Spleen (tissue), 11 donors: Measurements from ENCODE around the gene TAF9. TPM values are rescaled to one million over a fixed set of nuclear protein-coding genes. Genes with fewer than 3 reads are reported as not detected.

Experiments used
- DNase-seq: peaks from one replicate; pipeline ENCODE4 v3.0.0-alpha.2; 2020
- H3K27ac ChIP-seq, 8 donors: fragments of 200-600 bp; sonication (generic) in 7 of 8; 1 replicate in 4 of 8; 2 replicates in 4 of 8; pipeline versions ENCODE4 v1.5.0 to v1.8.0; 2016 to 2021; ENCODE audit warnings: inconsistent platforms in 4 of 8, mild to moderate bottlenecking in 4 of 8, moderate library complexity in 1 of 8
- H3K27me3 ChIP-seq, 7 donors: fragments of 200-600 bp; sonication (generic) in 6 of 7; replicated peaks in 1 of 7; 1 replicate in 4 of 7; 2 replicates in 3 of 7; pipeline versions ENCODE4 v1.5.0 to v1.8.0; 2016 to 2021; ENCODE audit warnings: inconsistent platforms in 3 of 7, mild to moderate bottlenecking in 1 of 7
- H3K36me3 ChIP-seq, 6 donors: fragments of 200-600 bp; sonication (generic) in 5 of 6; 1 replicate in 4 of 6; 2 replicates in 2 of 6; pipeline versions ENCODE4 v1.5.0 to v1.8.0; 2016 to 2021; ENCODE audit warnings: inconsistent platforms in 2 of 6
- H3K4me1 ChIP-seq, 6 donors: fragments of 200-600 bp; sonication (generic) in 5 of 6; 1 replicate in 3 of 6; 2 replicates in 3 of 6; pipeline versions ENCODE4 v1.5.0 to v1.8.0; 2016 to 2021; ENCODE audit warnings: inconsistent platforms in 3 of 6
- H3K4me3 ChIP-seq, 8 donors: fragments of 200-600 bp; sonication (generic) in 7 of 8; 1 replicate in 4 of 8; 2 replicates in 4 of 8; pipeline versions ENCODE4 v1.5.0 to v1.8.0; 2016 to 2021; ENCODE audit warnings: inconsistent platforms in 4 of 8, mild to moderate bottlenecking in 4 of 8, moderate library complexity in 2 of 8
- H3K9me3 ChIP-seq, 8 donors: fragments of 200-600 bp; sonication (generic) in 7 of 8; 1 replicate in 4 of 8; 2 replicates in 4 of 8; pipeline versions ENCODE4 v1.5.0 to v1.8.0; 2016 to 2021; ENCODE audit warnings: inconsistent platforms in 4 of 8
- POLR2A ChIP-seq, 3 donors: fragments of 450-650 bp; IDR thresholded peaks; one replicate each; pipeline ENCODE4 v1.5.1; 2017; ENCODE audit warnings: antibody characterized with exemption in 3 of 3, mild to moderate bottlenecking in 1 of 3
- POLR2AphosphoS5 ChIP-seq, 3 donors: sonication (generic); formaldehyde crosslinking; IDR thresholded peaks; one replicate each; pipeline ENCODE4 v1.5.1; 2017; ENCODE audit warnings: antibody characterized with exemption in 3 of 3
- WGBS, 5 donors: extraction: QIAGEN DNeasy Blood & Tissue Kit in 3 of 5; methylation state at CpG; one replicate each; pipeline versions ENCODE4 v1.1.5 to v1.1.7; 2013 to 2018; 5-methylcytosine and 5-hydroxymethylcytosine counted together
- intact Hi-C: fragments of 100-400 bp; cut with DNase I; formaldehyde crosslinking; loops from one replicate; pipeline ENCODE4 v1.15.0; 2023; ENCODE audit warnings: low total_unique reads
- polyA plus RNA-seq, 3 donors: library from polyadenylated mRNA; stranded (reverse); fragments of 200-250 nt; gene quantifications; one replicate each; pipeline ENCODE4 v1.2.1, GENCODE V29; 2013
- total RNA-seq, 7 donors: library from RNA; depleted of rRNA in 3 of 7; stranded (reverse); fragments of >200 nt in 3 of 7; fragmentation: NEBNext Ultra II Directional in 4 of 7; extraction: Animal tissue kit (Norgen Biotek cat#: 25700) in 4 of 7; gene quantifications; one replicate each; pipeline versions ENCODE4 v1.1.0 to v1.2.1, GENCODE V29; 2016 to 2021
- TF ChIP-seq, protein P1 (sequence below), 11 experiments: fragments of 200-600 bp in 7 of 11; fragments of 450-650 bp in 4 of 11; sonication (generic) in 4 of 11; IDR thresholded peaks in 8 of 11; conservative IDR thresholded peaks in 3 of 11; 1 replicate in 7 of 11; 2 replicates in 4 of 11; pipeline versions ENCODE4 v1.4.0 to v1.8.0; 2016 to 2021; ENCODE audit warnings: antibody characterized with exemption in 11 of 11, inconsistent platforms in 4 of 11, mild to moderate bottlenecking in 1 of 11
- donor health status: healthy with polysubstance abuse.
- donor health status: DM: no; HTN: no; CAD: no; lungs with moderate emphysema.
- donor health status: DM: no; HTN: no; CAD: no.
- donor health status: Bipolar disorder and iron deficiency.
- donor health status: healthy.
- donor health status: DM: no; HTN: no; CAD: no.
- donor health status: DM: yes; HTN: yes; CAD: no.

The TAF9 gene
- total and polyA plus RNA-seq, 10 donors, result 33.5 to 61.6 (median 37.5) TPM

DNA sequence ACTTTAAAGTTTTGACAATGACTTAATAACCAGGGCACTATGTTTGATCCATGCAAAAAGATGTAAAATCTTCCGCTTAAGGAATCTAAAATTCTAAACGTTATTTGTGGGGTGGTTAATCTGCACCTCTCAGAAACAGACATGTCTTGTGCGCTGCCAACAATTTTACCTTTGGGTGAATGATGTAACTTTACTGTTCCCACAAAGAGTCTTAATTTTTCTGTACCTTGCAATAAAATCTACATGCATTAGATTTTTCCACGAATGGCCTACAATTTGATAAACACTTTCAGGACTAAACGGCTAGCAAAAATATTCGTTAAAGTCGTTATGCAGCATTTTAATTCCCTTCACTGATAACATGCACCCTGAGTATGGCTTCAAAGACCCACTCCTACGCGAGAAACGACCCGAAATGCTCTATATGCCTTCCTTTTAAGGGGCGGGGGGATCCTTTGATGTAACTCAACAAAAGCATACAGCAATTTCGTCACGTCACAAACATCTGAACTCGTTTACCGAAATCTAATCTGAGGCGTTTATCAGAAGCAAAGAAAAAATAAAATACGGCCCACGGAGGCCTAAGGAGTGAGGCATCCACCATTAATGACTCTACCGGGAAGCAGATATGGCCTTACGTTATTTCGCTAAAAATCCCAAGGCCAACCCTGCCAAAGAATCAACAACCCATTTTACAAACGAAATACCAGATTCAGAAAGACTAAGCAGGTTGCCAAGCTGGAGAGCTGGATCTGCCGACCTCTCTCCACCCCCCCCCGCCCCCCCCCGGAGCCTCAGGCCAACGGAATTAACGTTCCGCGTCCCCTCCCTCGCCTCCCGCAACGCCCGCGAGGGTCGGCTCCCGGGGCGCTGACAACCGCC is 621 bp downstream of the TAF9 start:
- TF ChIP-seq, protein P1, sequence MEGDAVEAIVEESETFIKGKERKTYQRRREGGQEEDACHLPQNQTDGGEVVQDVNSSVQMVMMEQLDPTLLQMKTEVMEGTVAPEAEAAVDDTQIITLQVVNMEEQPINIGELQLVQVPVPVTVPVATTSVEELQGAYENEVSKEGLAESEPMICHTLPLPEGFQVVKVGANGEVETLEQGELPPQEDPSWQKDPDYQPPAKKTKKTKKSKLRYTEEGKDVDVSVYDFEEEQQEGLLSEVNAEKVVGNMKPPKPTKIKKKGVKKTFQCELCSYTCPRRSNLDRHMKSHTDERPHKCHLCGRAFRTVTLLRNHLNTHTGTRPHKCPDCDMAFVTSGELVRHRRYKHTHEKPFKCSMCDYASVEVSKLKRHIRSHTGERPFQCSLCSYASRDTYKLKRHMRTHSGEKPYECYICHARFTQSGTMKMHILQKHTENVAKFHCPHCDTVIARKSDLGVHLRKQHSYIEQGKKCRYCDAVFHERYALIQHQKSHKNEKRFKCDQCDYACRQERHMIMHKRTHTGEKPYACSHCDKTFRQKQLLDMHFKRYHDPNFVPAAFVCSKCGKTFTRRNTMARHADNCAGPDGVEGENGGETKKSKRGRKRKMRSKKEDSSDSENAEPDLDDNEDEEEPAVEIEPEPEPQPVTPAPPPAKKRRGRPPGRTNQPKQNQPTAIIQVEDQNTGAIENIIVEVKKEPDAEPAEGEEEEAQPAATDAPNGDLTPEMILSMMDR (IDR thresholded peaks at IDR 0.05 in 8 of 11, conservative IDR thresholded peaks at IDR 0.05 in 3 of 11), result no peak
- TF ChIP-seq POLR2AphosphoS5 (IDR thresholded peaks at IDR 0.05), result no peak
- no peak for TF ChIP-seq POLR2A (IDR thresholded peaks at IDR 0.05)
- peak overlapping the region; percentile 54 to 97 (median 88) for H3K4me3 ChIP-seq
- intact Hi-C loops, result loop anchor here (10.0 kb wide), 1 partner anchor 274 kb away; the partner anchor contains the start of gene SLC30A5
- peaks cover 3 to 42% (median 30%) of the 10 kb centered on the region in 6 donors for H3K36me3 ChIP-seq
- WGBS, 5 donors, result 2 to 3% (median 3%) methylated on average over 23 to 39 of the region's 39 CpGs
- peak overlapping the region; percentile 96 to 100 (median 98) for H3K27ac ChIP-seq
- H3K27me3 ChIP-seq, result no peaks in the 10 kb centered on the region
- H3K4me1 ChIP-seq, result peaks cover 21 to 83% (median 51%) of the 10 kb centered on the region in 6 donors
- no peaks in the 10 kb centered on the region for H3K9me3 ChIP-seq
- DNase-seq, result no peak

- TF ChIP-seq POLR2AphosphoS5 (IDR thresholded peaks at IDR 0.05), result no peak
- TF ChIP-seq POLR2A (IDR thresholded peaks at IDR 0.05), result no peak
- TF ChIP-seq, protein P1 (IDR thresholded peaks at IDR 0.05 in 8 of 11, conservative IDR thresholded peaks at IDR 0.05 in 3 of 11), result no peak
- no peak for DNase-seq
- no peaks in the 10 kb centered on the region for H3K9me3 ChIP-seq
- peak overlapping the region in 2 of 8 donors; percentile 98 for H3K27ac ChIP-seq
- peaks cover 3 to 50% (median 36%) of the 10 kb centered on the region in 6 donors for H3K36me3 ChIP-seq
- H3K27me3 ChIP-seq, result no peaks in the 10 kb centered on the region
- intact Hi-C loops, result loop anchor here (10.0 kb wide), 1 partner anchor 273 kb away; the partner anchor contains the start of gene SLC30A5
- WGBS, 5 donors, result 87 to 94% (median 93%) methylated on average over 11 of the region's 11 CpGs
- peak overlapping the region in 5 of 8 donors; percentile 85 to 96 (median 88) for H3K4me3 ChIP-seq
- H3K4me1 ChIP-seq, result peaks cover 21 to 80% (median 49%) of the 10 kb centered on the region in 6 donors
Measured at GRCh38 chr5:69367697-69368279, 1.5 kb downstream of the TAF9 start.

DNA sequence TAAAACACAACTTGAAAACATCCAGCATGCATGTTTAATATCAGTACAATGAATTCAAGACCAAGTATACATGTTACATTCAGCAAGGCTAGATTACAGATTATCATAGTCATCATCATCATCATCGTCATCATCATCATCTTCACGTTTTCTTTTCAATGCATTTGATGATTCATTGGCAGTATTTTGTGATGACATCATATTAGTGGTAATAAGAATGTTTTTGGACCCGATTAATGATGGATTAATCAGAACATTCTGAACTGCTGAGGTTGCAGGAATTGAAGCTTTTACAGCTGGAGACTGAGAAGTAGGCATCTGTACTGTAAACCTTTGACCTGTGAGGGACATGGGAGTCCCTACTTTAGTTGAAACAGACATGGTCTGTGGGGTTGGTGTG is 4.5 kb downstream of the TAF9 start:
- peaks cover 11 to 52% (median 24%) of the 10 kb centered on the region in 6 donors for H3K4me1 ChIP-seq
- H3K36me3 ChIP-seq, result peaks cover 3 to 66% (median 39%) of the 10 kb centered on the region in 6 donors
- H3K9me3 ChIP-seq, result no peaks in the 10 kb centered on the region
- H3K4me3 ChIP-seq, result no peak overlapping the region
- no peak for DNase-seq
- 79 to 92% (median 90%) methylated on average over 3 of the region's 3 CpGs for WGBS, 5 donors
- intact Hi-C loops, result loop anchor here (10.0 kb wide), 1 partner anchor 270 kb away; the partner anchor contains the start of gene SLC30A5
- no peaks in the 10 kb centered on the region for H3K27me3 ChIP-seq
- TF ChIP-seq POLR2AphosphoS5 (IDR thresholded peaks at IDR 0.05), result no peak
- TF ChIP-seq, protein P1 (IDR thresholded peaks at IDR 0.05 in 8 of 11, conservative IDR thresholded peaks at IDR 0.05 in 3 of 11), result no peak
- TF ChIP-seq POLR2A (IDR thresholded peaks at IDR 0.05), result no peak
- no peak overlapping the region for H3K27ac ChIP-seq
